HG02763 (cell line): ENCODE measurements around the gene CLASP2.
"Not testable (repeated sequence)": the region's sequence is repeated elsewhere in the genome, so short reads cannot be mapped to it uniquely, and the experiment has no call there.

Experiments used
- ATAC-seq: cut with Tn5 transposase; IDR thresholded peaks from one replicate; pipeline ENCODE4 v1.9.1; 2021; ENCODE audit warnings: mild to moderate bottlenecking, moderate library complexity; ENCODE audit not compliant: unreplicated experiment

Gene CLASP2

DNA sequence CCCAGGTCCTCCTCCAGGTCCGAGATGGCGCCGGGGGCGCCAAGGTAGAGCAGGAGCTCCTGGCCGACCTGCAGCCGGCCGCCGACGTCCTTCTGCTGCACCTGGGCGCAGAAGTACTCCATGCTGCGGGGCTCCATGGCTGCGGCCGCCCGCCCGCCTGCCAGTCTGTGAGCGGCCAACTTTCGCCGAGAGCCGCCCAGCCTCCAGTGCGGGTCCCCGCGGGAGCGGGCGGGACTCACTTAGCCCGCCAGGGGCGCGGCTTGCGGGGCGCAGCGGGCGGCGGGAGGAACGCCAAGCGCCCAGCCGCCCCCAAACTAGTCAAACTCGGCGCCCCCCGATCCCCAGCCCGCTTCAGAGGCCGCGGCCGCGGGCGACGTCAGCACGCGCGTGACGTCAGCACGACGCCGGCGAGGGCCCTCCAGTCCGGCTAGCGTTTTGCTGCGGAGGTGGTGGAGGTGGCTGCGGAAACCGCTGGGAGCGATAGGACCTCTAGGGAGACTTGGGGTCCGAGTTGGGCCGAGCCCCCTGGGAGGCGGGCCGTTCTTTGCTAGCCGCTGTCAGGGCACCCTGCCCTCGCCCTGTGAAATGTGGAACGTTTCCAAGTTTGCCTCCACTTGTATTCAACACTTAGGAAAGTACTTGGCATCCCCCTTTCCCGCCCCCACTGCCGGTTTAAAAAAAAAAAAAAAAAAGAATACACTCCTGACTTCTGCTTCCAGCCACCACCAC is at the start of gene CLASP2:
CLASP2 (minus strand) TSS at position 389 of the 729 bp plus-strand sequence; CDS start at position 137, 252 bp downstream.
- ATAC-seq = peak; percentile 97

GRCh38 chr3:33758864-33759263 is 40.8 kb upstream of the CLASP2 start:
- ATAC-seq = no peak

- no peak for ATAC-seq
Observed at GRCh38 chr3:33758281-33758680, 40.2 kb upstream of the CLASP2 start.

GRCh38 chr3:33754391-33754790 is 36.3 kb upstream of the CLASP2 start:
- not testable (repeated sequence) for ATAC-seq

GRCh38 chr3:33751336-33751735 is 33.3 kb upstream of the CLASP2 start:
- ATAC-seq = no peak

- no peak for ATAC-seq
Observed at GRCh38 chr3:33750211-33750548, 32.1 kb upstream of the CLASP2 start.

DNA sequence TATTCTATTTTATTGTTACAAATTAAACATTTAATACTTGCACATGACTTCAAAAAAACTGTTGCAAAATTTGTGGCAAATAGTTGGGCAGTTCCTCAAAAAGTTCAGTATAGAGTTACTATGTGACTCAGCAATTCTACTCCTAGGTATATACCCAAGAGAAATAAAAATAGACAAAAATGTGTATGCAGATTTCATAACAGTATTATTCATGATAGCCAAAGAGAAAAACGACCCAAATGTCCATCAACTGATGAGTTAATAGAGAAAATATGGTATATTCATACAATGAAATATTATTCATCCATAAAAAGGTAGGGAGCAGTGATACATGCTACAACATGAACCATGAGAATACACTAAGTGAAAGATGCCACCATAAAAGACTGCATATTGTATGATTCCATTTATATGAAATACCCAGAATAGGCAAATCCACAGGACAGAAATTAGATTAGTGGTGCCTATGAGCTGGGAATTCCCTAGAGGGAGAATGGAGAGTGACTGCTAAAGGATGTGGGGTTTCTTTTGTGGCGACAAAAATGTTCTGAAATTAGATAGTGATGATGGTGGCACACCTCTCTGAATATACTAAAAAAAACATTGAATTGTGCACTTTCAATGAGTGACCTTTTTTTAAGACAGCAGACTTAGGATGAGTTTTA is 31.6 kb upstream of the CLASP2 start:
- ATAC-seq = no peak

DNA sequence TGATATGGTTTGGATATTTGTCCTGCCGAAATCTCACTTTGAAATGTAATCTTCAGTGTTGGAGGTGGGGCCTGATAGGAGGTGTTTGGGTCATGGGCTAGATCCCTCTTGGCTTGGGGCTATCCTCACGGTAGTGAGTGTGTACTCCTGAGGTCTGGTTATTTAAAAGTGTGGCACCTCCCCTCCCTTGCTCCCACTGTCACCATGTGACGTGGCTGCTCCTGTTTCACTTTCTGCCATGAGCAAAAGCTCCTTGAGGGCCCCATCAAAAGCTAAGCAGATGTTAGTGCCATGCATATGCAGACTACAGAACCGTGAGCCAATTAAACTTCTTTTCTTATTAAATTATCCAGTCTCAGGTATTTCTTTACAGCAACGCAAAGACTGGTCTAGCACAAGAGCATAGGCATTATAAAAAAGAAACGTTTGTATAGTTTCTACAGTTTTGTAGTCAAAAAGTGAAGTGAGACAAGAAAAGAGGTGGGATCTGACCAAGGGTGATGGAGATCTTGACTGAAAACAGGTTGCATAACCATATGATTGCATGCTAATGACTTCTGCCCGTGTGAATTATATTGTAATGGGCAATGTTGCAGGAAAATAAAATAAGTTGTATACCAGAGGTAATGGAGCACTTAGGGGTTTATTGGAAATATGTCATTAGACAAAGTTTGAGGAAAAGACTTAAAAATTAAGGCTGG is 28.5 kb upstream of the CLASP2 start:
- ATAC-seq = no peak

DNA sequence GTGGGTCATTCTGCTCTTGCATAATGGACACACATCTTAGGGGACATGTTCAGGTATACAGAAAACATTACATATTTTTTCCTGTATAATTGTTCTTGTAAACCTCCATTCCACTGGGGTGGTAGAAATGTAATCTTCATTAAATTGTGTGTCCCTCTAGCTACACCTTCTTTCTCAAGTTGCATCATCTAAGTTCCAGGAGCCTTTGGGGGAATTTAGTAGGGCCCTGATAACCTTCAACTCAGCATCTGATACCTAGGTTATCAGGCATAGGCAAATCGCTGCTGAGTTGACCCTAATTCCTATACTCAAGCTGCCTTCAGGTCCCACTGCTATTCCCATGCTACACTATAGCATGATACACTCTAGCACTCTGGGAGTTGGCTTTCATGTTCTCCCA is 19.1 kb upstream of the CLASP2 start:
- ATAC-seq = no peak

DNA sequence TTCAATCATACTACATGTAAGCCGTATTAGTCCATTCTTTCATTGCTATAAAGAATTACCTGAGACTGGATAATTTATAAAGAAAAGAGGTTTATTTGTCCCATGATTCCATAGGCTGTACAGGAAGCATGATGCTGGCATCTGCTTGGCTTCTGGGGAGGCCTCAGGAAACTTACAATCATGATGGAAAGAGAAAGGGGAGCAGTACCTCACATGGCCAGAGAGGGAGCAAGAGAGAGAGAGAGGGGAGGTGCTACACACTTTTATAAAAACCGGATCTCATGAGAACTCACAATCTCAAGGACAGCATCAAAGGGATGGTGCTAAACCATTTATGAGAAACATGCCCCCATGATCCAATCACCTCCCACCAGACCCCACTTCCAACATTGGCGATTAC is 14.3 kb upstream of the CLASP2 start:
- no peak for ATAC-seq

DNA sequence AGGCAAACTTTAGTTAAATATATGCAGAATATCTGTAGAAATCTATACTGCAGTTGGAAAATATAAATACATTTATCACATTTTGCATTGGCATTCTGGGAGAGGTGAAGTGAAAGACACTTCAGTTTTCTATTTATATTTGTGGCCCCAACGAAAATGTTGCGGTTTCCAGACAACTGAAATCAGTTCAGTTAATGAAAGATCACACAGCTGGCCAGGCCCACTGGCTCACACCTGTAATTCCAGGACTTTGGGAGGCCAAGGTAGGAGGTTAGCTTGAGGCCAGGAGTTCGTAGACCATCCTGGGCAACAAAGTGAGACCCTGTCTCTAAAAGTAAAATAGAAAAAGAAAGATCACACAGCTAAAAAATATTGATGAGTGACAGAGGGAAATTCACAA is 11.9 kb upstream of the CLASP2 start:
- ATAC-seq = peak; percentile 60

GRCh38 chr3:33724256-33724655 is 6.2 kb upstream of the CLASP2 start:
- ATAC-seq = no peak

DNA sequence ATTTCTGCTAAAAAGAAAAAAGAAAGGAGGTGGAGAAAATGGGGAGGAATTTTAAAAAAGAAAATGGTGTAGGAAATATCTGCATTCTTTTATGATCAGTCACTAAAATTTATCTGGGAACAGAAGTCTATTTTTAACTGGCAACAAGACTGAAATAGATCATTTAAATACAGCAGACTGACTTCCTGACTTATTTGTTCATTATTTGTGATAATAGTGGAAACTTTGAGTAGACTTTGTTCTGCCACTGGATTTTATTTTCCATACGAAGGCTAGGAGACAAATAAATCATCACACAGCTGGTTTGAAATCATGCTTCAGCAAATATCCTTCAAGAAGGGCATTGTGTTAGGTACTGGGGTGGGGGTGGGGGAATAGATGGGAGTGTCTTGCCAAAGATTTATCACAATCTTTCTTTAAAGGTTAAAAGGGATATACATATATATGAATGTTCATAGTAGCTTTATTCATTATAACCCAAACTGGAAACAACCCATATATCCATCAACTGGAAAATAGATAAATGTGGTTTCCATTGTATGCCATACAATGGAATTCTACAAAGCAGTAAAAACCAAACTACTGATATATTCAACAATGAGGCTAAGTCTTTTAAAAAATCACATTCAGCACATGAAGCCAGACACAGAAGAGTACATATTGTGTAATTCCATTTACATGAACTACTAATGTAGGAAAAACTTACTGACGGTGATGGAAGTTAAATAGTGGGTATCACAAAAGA is 4.7 kb upstream of the CLASP2 start:
- no peak for ATAC-seq

GRCh38 chr3:33722191-33722590 is 4.1 kb upstream of the CLASP2 start:
- no peak for ATAC-seq

GRCh38 chr3:33718595-33718907 is 497 bp upstream of the CLASP2 start:
- ATAC-seq = no peak

GRCh38 chr3:33717616-33717865 is 513 bp downstream of the CLASP2 start:
- peak; percentile 58 for ATAC-seq

DNA sequence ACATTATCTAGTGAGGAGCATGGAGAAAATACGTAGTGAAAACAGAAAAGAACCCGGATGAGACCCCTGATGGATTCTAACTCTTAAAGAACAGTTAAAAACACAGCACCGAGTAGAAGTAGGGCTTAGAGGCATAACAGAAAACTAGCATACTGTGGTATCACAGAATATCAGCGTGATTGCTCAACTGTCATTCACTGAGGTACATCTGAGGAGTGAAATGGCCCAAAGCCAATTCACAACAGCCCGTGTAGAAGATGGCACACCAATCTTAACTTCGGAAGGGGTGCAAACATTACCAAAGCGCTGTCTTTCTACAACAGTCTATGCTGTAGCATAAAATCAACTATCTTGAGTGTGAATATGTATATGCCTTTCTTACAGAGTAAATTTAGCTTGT is 1.8 kb downstream of the CLASP2 start:
- no peak for ATAC-seq

GRCh38 chr3:33711100-33711499 is 7.0 kb downstream of the CLASP2 start:
- ATAC-seq = no peak

DNA sequence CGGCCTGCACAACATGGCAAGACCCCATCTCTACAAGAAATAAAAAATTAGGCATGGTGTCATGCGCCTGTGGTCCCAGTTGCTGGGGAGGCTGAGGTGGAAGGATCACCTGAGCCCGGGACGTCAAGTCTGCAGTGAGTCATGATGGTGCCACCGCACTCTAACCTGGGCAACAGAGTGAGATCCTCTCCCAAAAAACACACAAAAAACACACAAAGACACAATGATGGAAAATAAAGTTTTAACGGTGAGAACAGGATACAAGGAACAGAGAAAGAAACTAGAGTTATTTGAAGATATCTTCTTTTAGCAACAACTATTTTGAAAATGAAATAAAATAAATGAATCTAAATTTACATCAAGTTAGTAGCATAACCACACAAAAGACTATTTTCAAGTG is 12.0 kb downstream of the CLASP2 start:
- ATAC-seq = no peak

DNA sequence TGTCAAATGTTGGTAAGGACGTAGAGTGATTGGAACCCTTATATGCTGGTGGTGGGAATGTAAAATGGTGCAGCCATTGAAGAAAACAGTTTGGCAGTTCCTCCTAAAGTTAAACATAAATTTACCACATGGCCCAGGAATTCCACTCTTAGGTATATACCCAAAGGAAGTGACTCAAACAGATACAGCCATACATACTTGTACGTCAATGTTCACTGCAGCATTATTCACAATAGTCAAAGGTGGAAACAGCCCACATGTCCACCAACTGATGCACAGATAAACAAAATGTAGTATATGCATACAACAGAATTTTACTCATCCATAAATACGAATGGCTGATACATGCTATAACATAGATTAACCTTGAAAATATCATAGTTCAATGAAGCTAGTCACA is 13.2 kb downstream of the CLASP2 start:
- ATAC-seq = no peak

GRCh38 chr3:33699275-33699674 is 18.8 kb downstream of the CLASP2 start:
- ATAC-seq = no peak

- no peak for ATAC-seq
Observed at GRCh38 chr3:33694944-33695343, 23.1 kb downstream of the CLASP2 start.
